Psoas muscle (tissue), 8 donors: ENCODE data around the gene EMILIN2. TPM values are rescaled to one million over a fixed set of nuclear protein-coding genes. Genes with fewer than 3 reads are reported as not detected.
A peak's percentile ranks its signal among the peaks of the same experiment; 100 is the strongest.

ENCODE experiments used
- ATAC-seq, 4 donors: fragments of 200-7000 bp; cut with Tn5 transposase; one replicate each; pipeline ENCODE4 v1.9.1; 2020; ENCODE audit warnings: moderate library complexity in 3 of 4, mild to moderate bottlenecking in 2 of 4
- DNase-seq, 2 donors: peaks; one replicate each; pipeline ENCODE4 v3.0.0-alpha.2; 2020
- H3K27ac ChIP-seq: fragments of 200-600 bp; one replicate; pipeline ENCODE4 v1.8.0; 2022
- H3K27me3 ChIP-seq, 3 donors: fragments of 200-600 bp in 1 of 3; one replicate each; pipeline versions ENCODE4 v1.6.1 to v1.8.0; 2013 to 2022; ENCODE audit warnings: low read length in 2 of 3, mild to moderate bottlenecking in 2 of 3, moderate library complexity in 1 of 3; ENCODE audit not compliant: insufficient read depth in 3 of 3
- H3K36me3 ChIP-seq, 2 donors: fragments of 200-600 bp in 1 of 2; one replicate each; pipeline versions ENCODE4 v1.6.1 to v1.8.0; 2013 to 2022; ENCODE audit warnings: low read depth in 1 of 2, mild to moderate bottlenecking in 1 of 2, moderate library complexity in 1 of 2; ENCODE audit not compliant: insufficient read depth in 1 of 2
- H3K4me1 ChIP-seq: fragments of 200-600 bp; one replicate; pipeline ENCODE4 v1.8.0; 2022
- H3K4me3 ChIP-seq: fragments of 200-600 bp; one replicate; pipeline ENCODE4 v1.8.0; 2022; ENCODE audit warnings: mild to moderate bottlenecking
- H3K9me3 ChIP-seq: fragments of 200-600 bp; one replicate; pipeline ENCODE4 v1.8.0; 2022
- CTCF ChIP-seq: fragments of 200-600 bp; IDR thresholded peaks from one replicate; pipeline ENCODE4 v1.8.0; 2022; ENCODE audit warnings: antibody characterized with exemption
- whole genome bisulfite sequencing, 3 donors: extraction: QIAGEN DNeasy Blood & Tissue Kit; methylation state at CpG; one replicate each; pipeline versions ENCODE4 v1.1.6 to v1.1.7; 2013; 5-methylcytosine and 5-hydroxymethylcytosine counted together
- intact Hi-C, 2 donors: fragments of 100-400 bp; cut with DNase I; formaldehyde crosslinking; loops; one replicate each; pipeline versions ENCODE4 v1.11.0 to v1.14.2; 2022
- polyA plus RNA-seq, 3 donors: library from polyadenylated mRNA; stranded (reverse); fragments of 200-250 nt; gene quantifications; one replicate each; pipeline ENCODE4 v1.2.3, GENCODE V29; 2013
- total RNA-seq, 4 donors: library from RNA; stranded (reverse); fragmentation: NEBNext Ultra II Directional in 2 of 4; extraction: Animal tissue kit (Norgen Biotek cat#: 25700) in 2 of 4; gene quantifications; one replicate each; pipeline versions ENCODE4 v1.2.1 to v1.2.4, GENCODE V29; 2021 to 2023
- donor health status: healthy with polysubstance abuse.
- donor health status: DM: no; HTN: no; CAD: no; lungs with moderate emphysema.
- donor health status: Bipolar disorder and iron deficiency.
- donor health status: healthy.
- donor health status: DM: yes; HTN: yes; CAD: no.
- donor health status: DM: no; HTN: no; CAD: no.
- donor health status: DM: no; HTN: no; CAD: no.
- donor health status: DM: yes; HTN: yes; CAD: no.

Gene EMILIN2
- total and polyA plus RNA-seq, 7 donors: 0.65 to 2.9 (median 2.2) TPM

- DNase-seq (no peak), ATAC-seq (no peak)
- H3K9me3 ChIP-seq: peaks cover 3% of the 10 kb centered on the region
- no peak overlapping the region for H3K27ac ChIP-seq
- no peaks in the 10 kb centered on the region for H3K36me3 ChIP-seq
- H3K4me3 ChIP-seq: no peak overlapping the region
- WGBS, 3 donors: 49 to 90% (median 86%) methylated on average over 2 of the region's 2 CpGs
- H3K4me1 ChIP-seq: no peaks in the 10 kb centered on the region
- no peak for TF ChIP-seq CTCF
- intact Hi-C loops: no loop called here
- no peaks in the 10 kb centered on the region for H3K27me3 ChIP-seq
These were observed 23.6 kb upstream of the EMILIN2 start for GRCh38 chr18:2823202-2823601.

- Histone ChIP-seq H3K4me1 (no peaks in the 10 kb centered on the region), H3K9me3 (no peaks in the 10 kb centered on the region), H3K27ac (no peak overlapping the region), H3K4me3 (no peak overlapping the region), H3K27me3 (no peaks in the 10 kb centered on the region), H3K36me3 (no peaks in the 10 kb centered on the region)
- DNase-seq (no peak), ATAC-seq (no peak)
- intact Hi-C loops: no loop called here
- WGBS, 3 donors: 95 to 100% (median 95%) methylated on average over 2 of the region's 2 CpGs
- TF ChIP-seq CTCF: no peak
These were observed 22.8 kb upstream of the EMILIN2 start for GRCh38 chr18:2823966-2824365.

GRCh38 chr18:2824865-2825264 lies 21.9 kb upstream of the EMILIN2 start:
- TF ChIP-seq CTCF: no peak
- no peaks in the 10 kb centered on the region for H3K36me3 ChIP-seq
- no peaks in the 10 kb centered on the region for H3K4me1 ChIP-seq
- ATAC-seq (no peak), DNase-seq (no peak)
- peaks cover 0 to 2% (median 0%) of the 10 kb centered on the region in 3 donors for H3K27me3 ChIP-seq
- no peak overlapping the region for H3K27ac ChIP-seq
- no peak overlapping the region for H3K4me3 ChIP-seq
- WGBS, 3 donors: 73 to 78% (median 75%) methylated on average over 5 of the region's 5 CpGs
- H3K9me3 ChIP-seq: no peaks in the 10 kb centered on the region
- intact Hi-C loops: no loop called here

GRCh38 chr18:2825613-2826175 lies 21.1 kb upstream of the EMILIN2 start:
- no peak for TF ChIP-seq CTCF

GRCh38 chr18:2826581-2826980 lies 20.2 kb upstream of the EMILIN2 start:
- intact Hi-C loops: no loop called here
- Histone ChIP-seq H3K27ac (no peak overlapping the region), H3K36me3 (no peaks in the 10 kb centered on the region), H3K27me3 (peaks cover 0 to 2% (median 2%) of the 10 kb centered on the region in 3 donors), H3K9me3 (no peaks in the 10 kb centered on the region), H3K4me3 (no peak overlapping the region), H3K4me1 (no peaks in the 10 kb centered on the region)
- DNase-seq (peak; percentile 41 to 65), ATAC-seq (peak in 1 of 4 donors; percentile 37)
- 59 to 65% (median 61%) methylated on average over 10 of the region's 10 CpGs for WGBS, 3 donors
- no peak for TF ChIP-seq CTCF

More at GRCh38 chr18:2825613-2826175, 21.1 kb upstream of the EMILIN2 start:
- Histone ChIP-seq H3K4me1 (no peaks in the 10 kb centered on the region), H3K4me3 (no peak overlapping the region), H3K9me3 (no peaks in the 10 kb centered on the region), H3K36me3 (no peaks in the 10 kb centered on the region), H3K27me3 (peaks cover 0 to 2% (median 0%) of the 10 kb centered on the region in 3 donors), H3K27ac (no peak overlapping the region)
- 67 to 75% (median 67%) methylated on average over 3 of the region's 3 CpGs for WGBS, 3 donors
- no peak for DNase-seq
- no peak for ATAC-seq
- intact Hi-C loops: no loop called here
